HG02571 (cell line): ENCODE data around the gene ITPK1.

Experiments
- ATAC-seq: cut with Tn5 transposase; IDR thresholded peaks from one replicate; pipeline ENCODE4 v1.9.1; 2021; ENCODE audit warnings: mild to moderate bottlenecking, moderate library complexity; ENCODE audit not compliant: unreplicated experiment

ITPK1 gene

DNA sequence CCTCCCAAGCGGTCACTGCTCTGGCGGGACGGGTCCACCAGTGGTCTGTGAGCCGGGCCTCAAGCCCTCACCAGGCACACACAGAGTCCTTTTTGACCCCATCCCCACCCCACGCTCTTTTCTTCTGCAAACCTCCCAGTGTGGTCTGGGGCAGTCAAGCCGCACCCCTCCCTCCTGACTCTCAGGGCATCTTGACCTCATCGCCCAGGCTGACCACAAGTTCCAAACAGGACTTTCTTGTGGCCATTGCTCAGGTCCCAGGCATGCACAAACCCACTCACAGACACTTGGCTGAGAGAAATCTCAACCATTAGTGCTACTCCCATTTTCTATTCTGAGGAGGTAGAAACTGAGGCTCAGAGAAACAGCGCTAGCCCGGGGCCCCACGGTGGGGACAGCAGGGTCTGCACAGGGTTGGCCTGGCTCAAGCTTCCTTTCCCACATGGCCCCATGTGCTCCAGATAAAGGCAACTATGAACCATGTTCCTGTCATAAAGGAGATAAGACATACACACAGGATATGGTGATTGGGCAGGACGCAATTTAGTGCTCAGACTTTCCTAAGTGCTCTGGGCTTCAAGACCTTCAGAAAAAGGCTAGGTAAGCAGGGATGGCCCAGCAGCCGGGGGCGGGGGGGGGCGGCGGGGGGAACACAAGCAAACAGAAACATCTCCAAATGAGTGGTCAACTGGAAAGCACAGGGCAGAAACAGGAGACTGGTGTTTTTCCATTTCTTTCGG, 69.6 kb downstream of the ITPK1 start:
- no peak for ATAC-seq

DNA sequence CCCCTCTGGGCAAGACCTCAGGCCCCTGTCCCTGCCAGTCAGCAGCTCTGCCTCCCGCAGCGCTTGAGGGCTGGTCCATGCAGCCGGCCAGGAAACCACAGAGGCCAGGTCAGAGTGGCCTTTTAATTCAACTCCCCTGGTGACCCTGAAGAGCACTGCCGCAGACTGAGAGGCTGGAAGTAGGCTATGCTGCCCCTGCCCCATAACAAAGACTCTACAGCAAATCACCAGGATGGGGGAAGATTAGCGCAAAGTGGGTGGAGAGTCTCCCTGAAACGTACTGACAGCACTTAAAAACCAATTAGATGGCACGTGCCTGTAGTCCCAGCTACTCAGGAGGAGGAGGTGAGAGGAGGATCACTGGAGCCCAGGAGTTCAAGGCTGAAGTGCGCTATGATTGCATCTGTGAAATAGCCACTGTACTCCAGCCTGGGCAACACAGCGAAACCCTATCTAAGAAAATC, 70.5 kb downstream of the ITPK1 start:
- no peak for ATAC-seq

DNA sequence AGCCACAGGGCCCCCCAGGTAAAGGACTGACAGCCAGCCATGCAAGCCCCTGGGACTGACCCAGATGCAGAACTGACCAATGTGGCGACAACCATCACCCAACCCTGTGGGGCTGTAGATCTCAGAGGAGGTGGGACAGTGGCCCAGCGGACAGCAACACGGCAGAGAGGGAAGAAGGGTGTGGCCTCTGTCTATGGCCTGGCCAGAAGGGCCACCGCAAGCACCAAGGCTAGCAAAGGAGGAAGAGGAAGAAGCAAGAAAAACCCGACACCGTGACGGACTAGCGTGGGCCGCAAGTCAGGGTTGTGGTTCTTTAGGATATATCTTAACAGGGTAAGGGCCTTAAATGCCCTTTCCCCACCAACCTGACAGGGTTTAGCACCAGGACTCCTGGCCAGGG, 71.2 kb downstream of the ITPK1 start:
- ATAC-seq = peak; percentile 53

DNA sequence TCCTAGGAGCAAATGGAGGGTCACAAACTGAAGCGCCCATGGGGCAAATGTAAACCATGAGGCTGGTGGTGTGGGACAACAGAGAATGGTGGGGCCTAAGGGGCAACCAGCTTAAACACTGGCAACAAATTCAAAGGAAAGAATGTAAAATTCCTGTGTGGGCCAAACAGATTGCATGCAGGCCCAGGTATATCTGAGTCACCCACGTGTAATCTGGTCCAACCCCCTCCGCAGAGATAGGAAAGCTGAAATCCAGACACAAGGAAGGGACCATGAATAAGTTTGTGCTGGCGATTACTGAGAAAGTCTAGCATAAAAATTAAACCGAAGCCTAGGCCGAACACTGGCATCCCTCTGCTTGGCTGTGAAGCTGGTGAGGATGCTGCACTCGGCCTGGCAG, 71.6 kb downstream of the ITPK1 start:
- ATAC-seq = no peak

DNA sequence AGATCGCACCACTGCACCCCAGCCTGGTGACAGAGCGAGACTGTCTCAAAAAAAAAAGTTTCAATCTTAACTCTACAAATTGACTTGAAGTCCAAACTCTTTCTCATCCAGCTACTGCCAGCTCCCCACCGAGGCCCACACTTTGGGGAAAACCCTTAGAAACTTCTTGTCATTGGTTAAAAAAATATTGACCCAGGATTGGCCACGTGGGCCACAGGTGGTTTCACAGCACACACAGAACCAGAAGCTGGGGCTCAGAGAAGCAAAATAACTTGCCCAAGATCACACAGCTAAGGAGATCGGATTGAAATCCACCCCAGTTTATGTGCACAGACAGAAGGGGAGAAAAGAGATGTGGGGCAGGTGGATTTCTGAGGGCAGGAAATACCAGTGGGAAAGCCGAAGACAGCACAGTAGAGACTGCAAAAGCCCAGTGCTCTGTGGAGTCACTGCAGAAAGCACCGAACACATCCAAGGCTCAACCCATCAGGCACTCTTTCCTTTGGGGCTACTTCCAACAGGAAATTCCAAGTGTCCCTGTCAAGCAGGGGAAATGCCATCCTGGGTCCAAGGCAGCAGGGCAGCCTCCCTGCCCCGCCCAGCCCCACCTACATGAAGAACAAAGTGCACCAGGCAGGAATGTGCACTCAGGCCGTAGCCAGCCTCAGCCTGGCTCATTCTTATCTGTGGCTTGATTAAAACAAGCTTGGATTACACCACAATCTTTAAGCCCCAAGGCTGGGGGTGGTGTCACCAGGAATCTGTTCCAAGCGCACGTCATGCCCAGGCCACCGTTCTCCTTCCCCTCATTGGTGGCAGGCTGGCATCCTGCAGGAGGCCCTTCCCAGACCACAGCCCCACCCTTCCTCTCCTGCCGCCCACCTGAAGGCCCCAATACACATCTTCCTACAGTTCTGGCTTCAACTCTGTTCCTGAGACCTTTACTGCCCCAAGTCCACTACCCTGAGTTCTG, 72.5 kb downstream of the ITPK1 start:
- ATAC-seq = no peak

DNA sequence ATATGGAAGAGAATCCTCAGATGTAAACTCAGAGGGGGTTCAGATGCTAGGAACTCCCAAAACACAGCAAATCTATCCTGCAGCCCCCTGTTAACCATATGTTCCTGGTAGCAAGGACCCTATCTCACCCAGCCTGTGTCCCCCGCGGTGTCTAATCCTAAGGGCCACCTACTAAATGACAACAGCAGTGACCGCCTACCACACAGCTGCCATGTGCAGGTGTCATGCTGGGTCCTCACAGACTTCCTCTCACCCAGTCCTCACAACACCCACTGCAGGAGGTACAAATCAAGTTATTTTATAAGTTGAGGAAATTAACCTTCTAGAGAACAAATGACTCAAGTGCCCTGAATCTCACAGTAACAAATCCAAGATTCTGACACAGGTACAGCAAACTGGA, 73.9 kb downstream of the ITPK1 start:
- ATAC-seq = no peak

DNA sequence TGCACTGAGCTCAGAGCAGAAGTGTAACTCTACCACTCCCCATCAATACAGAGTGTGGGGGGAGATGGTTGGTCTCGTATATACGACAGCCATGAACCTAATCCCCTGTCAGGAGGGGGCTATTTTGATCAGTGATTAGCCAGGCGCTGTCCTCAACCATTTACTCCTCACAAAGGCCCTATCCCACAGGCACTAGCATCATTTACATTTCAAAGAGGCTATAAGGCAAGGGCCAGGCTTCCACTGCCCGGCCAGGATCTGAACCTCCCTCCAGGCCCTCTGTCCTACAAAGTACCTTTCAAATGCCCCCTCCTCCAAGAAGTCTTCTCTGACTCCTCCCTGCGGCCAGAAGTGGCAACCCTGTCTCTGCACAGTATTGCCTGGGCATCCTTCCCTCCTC, 74.7 kb downstream of the ITPK1 start:
- no peak for ATAC-seq

DNA sequence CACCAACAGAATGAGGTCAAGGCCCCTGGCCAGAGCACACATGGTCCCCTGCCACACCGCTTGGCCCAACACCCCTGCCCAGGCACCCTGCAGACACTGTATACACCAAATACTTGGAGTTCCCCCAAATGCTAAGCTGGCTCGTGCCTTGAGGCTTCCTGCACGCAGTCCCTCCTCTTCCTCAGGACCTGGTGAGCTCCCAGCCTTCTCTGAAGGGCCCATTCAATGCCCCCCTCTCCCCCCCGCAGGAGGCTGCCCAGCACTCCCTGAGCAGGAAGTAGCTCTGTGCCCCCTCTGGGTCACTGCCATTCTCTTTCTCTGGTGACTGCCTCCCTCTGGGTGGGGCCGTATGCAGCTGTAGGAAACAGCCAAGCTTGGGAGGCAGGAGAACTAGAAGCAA, 75.3 kb downstream of the ITPK1 start:
- ATAC-seq = no peak

DNA sequence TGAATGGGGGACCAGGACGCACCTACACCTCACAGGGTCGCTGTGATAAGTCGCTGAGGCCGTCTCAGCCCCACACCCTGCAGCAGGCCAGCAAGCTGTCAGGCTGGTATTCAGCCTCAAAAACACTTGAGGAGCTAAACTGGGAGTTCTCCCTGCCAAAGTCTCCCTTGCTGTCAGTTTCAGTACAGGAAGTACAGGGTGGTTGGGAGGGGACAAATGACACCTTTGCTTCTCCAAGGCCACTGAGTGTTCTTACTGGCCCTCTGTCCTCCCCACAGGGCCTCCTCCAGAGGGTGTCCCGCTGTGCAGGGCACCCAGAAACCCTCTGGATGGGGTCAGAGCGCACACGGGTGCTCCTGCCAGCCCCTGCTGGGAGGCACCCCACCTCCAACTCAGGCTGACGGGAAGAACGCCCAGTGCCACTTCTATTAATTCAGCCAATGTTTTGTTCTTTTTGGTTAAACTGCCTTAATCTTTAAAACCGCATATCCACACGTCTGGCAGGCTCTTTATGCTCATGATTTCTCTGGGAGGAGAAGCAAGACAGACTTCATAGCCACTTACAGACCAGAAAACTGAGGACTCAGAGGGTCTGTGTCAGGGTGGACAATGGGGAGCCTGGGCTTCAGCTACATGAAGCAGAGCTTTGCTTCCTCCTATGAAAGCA, 75.9 kb downstream of the ITPK1 start:
- no peak for ATAC-seq

DNA sequence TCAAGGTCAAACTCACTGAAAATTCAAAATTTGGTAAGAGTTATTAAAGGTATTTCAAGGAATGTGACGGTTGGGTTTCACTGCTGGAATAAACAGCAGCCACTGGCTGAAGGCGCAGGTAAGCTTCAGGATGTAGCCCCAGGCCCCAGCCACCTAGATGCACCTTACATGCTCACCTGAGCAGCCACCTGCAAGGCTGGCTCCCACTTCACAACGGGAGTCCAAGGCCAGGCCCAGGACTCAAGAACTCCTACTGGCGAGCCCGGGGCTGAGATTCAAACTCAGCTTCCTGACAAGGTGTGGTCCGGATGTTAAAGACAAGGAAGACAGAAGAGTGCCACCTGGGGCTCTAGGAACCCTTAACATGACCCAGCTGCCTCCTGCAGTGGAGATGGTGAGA, 78.4 kb downstream of the ITPK1 start:
- no peak for ATAC-seq

DNA sequence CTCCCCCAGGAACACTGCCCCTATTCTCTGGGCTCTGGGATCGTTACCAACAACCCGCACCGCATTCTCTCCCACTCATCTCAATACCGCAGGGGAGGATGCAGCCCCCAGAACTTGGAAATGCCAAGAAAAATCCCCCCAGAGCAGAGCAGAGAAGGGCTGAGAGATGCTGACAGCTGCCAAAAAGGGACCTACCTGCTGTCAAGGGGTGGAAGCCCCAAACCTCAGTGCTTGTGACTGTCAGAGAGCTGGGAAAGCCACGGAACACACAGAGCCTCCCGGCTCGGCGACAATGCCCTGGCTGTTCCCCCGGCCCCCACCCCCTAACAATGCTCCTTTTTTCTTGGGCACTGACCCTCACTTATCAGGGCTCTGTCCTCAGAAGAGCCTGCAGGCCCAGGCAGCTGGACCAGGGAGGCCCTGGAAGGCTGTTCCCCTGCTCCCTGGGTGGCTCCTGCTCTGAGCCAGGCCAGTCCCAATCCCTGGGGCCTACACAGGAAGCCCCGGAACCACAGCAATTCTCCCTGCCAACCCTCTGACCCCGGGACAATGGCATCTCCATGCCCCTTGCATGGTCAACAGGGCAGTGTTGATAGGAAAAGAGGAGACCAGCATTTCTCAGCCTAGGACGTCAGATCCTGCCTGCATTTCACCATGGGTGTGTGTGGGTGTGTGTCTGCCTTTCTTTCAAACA, 78.9 kb downstream of the ITPK1 start:
- no peak for ATAC-seq

DNA sequence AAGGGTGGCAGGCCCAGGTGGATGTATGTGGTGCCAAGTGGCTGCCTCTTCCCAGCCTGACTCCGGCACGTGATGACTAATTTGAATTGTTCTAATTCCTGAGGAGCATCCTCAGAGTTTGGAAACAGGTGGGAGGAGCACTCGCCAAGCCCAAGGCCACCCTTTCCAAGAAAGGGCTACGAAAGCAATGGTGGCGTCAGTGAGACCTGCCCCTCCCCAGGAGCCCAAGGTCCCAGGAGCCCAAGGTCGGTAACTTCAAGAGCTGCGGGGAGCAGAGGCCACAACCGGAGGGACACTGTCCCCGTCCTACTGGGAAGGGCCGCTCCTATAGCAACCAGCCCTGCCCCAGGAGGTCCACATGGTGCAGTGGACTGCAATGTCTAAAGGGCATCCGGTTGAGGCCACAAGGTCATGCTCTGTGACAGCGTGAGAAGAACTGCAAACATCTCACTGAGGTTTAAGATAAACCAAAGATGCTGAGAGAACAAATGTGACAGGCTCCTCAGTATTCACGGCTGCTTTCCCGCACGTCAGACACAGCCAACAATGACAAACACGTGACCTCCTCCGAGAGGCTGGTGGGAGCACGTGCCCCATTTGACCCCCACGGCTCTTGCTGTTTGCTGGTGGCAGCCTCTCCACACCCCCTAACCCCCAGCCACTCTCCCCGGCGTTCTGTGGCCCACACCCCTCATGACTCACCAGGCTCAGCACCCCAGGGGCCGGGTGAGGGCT, 79.6 kb downstream of the ITPK1 start:
- ATAC-seq = no peak

DNA sequence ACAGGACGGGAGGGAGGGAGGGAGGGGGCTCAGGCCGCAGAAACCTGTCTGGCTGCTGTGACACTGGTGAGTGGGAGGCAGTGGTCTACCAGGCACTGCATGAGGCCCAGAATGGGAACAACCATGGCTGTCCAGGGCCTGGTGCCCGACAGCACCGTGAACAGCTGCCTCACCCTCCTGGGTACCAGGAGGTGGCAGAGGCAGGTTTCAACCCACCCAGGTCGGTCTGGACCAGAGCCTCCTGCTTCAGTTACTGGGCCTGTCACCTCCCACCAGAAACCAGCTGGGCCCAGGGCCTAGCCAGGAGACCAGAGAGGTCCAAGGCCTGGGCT, 80.2 kb downstream of the ITPK1 start:
- ATAC-seq = no peak

DNA sequence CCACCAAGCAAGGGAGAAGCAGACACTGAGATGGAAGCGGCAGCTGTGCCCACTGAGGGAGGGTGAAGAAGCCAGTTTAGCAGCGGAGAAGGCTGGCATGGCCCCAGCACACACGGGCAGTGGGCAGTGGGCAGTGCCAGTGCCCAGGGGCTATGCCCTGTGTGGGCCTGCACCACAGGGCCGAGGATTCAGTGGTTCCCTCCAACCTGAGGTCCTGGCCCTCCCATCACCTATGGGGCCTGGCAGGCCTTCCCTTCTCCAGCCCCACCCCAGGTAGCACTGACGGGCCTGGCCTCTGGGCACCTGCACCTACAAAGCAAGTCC, 81.1 kb downstream of the ITPK1 start:
- ATAC-seq = no peak

DNA sequence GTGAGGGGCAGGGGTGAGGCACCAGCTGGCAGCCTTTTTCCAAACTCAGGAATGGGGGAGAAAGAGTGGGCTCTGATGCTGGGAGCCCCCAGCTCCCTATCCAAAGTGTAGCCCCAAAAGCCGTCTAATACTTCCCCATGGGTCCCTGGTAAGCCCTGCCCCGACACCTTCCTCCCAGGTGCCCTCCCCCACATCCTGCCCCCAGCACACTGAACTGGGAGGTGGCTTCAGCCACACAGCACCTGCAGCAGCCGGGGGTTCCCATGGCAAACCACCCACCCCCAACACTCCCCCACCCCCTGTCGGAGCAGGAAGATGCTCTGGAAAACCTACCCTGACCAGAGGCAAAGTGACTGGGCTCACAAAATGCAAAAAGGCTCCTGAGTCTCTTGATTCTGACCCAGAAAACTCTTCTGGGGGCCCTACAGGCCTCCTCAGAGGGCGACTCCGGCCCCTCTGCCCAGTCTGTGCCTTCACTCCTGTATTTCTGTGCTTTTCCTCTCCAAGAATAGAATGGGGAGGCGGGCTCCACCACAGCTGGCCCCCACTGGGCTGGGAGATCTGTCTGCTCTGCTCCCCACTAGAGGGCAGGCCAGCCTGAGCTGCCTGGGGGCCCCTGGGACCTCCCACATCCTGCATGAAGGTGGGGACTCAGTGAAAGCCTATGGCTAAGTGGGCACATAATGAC, 81.6 kb downstream of the ITPK1 start:
- peak; percentile 48 for ATAC-seq

DNA sequence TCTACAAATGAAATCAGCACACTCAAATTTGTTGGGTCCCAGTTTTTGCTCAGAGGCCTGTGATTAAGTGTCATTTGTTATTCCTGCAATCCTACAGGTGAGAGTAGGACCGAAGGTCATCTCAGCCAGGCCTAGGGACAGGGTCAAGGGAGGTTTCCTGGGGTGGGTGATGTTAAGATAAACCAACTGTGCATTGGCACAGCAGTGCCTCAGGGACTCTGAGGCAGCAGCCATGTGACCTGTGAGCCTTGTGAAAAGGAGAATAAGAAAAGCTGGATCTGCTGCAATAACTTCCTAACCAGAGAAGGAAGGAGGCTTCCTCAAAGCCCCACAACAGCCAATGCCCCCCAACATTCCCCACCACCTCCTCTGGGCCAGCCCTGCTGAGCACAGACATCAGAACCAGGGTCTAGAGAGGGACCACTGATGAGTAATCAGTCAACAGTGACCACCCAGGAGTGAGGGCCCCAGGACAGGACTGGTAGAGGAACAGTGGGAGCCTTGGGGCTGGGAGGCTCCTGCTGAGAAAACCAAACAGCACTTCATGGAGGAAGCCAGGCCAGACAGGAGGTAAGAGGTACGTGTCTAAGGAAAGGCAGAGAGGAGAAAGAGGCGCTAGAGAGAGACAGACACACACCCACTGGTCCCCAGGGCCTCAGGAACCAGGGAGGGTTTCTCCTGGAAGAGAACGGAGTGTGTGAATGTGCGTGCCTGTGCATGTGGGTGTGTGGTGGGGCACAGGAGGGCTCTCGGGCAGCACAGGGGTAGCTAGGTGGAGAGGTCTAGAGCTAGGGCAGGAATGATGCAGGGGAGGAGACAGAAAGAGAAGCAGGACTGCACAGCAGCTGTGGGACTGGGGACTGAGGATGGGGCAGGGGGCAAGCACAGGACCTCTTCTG, 82.4 kb downstream of the ITPK1 start:
- ATAC-seq = no peak

DNA sequence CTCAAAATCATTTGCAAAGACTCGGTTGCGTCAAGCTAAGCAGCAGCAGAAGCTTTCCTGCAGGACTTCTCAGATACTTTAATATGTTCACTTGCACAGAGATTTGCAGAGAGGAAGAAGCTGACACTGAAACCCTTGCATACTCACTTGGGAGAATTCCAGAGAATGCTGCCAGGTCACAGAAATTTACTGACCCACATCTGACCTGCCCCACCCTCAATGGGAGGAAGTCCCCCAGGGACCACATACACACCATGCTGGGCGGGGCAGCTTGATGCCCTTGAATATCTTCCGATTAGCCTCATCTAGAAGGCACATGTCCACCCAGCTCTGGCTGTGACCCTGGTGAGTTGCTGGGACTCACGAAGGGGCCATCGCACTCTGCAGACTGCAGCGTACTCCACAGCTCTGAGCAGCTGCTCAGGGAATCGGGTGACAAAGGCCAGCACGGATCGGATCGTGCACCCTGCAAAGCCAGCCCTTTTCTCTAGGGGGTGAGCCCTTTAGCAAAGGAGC, 83.2 kb downstream of the ITPK1 start:
- ATAC-seq = no peak

DNA sequence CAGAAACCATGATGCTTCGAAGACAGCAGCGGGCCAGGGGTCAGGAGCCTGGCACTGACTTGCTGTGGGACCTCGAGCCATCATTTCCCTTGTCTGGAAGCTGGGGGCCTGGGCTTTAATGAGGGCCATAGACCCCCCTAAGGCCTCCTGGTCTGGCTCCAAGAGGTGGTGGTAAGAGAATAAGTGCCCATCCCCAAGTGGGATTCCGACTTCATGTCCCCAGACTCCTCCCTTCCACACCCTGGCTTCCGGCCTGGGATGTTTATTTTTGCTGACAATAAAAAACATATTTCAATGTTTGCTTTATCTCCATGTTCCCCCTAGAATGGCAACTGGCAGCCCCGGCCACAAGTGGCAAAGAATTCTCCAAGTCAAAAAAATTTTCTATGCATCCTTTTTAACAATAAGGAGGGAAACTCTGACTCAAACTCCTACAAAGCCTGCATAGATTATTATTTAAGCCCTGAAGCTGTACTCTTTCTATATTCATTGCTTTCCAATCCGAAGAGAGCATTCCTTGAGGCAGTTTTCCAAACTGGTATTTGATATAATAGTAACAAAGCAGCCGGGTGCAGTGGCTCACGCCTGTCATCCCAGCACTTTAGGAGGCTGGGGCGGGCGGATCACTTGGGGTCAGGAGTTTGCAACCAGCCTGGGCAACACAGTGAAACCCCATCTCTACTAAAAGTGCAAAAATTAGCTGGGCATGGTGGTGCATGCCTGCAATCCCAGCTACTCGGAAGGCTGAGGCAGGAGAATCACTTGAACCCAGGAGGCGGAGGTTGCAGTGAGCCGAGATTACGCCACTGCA, 84.0 kb downstream of the ITPK1 start:
- no peak for ATAC-seq
